Measurements from ENCODE around the gene BCOR.

Gene BCOR

GRCh38 chrX:40040686-40041461 lies 56.9 kb downstream of the BCOR start:
- TF ChIP-seq GATA1 (IDR thresholded peaks at IDR 0.05; ENCODE audit: low read depth, low read length) (no peak), POLR2A (IDR thresholded peaks at IDR 0.05; ENCODE audit: low read length) (no peak)
- no peak for DNase-seq

- DNase-seq, result no peak
- no peak for TF ChIP-seq GATA1 (IDR thresholded peaks at IDR 0.05; ENCODE audit: low read depth, low read length)
- no peak for TF ChIP-seq POLR2A (IDR thresholded peaks at IDR 0.05; ENCODE audit: low read length)
These were observed 57.9 kb downstream of the BCOR start for GRCh38 chrX:40039887-40040286.

GRCh38 chrX:40037367-40037766 lies 60.4 kb downstream of the BCOR start:
- TF ChIP-seq POLR2A (IDR thresholded peaks at IDR 0.05; ENCODE audit: low read length) (no peak), GATA1 (IDR thresholded peaks at IDR 0.05; ENCODE audit: low read depth, low read length) (no peak)
- DNase-seq, result no peak

GRCh38 chrX:40035726-40036125 lies 62.0 kb downstream of the BCOR start:
- TF ChIP-seq GATA1 (IDR thresholded peaks at IDR 0.05; ENCODE audit: low read depth, low read length), result no peak
- no peak for TF ChIP-seq POLR2A (IDR thresholded peaks at IDR 0.05; ENCODE audit: low read length)
- no peak for DNase-seq

GRCh38 chrX:40031911-40032310 lies 65.8 kb downstream of the BCOR start:
- no peak for DNase-seq
- no peak for TF ChIP-seq POLR2A (IDR thresholded peaks at IDR 0.05; ENCODE audit: low read length)
- TF ChIP-seq GATA1 (IDR thresholded peaks at IDR 0.05; ENCODE audit: low read depth, low read length), result no peak

GRCh38 chrX:40030205-40030604 lies 67.6 kb downstream of the BCOR start:
- no peak for DNase-seq
- TF ChIP-seq POLR2A (IDR thresholded peaks at IDR 0.05; ENCODE audit: low read length) (no peak), GATA1 (IDR thresholded peaks at IDR 0.05; ENCODE audit: low read depth, low read length) (no peak)

GRCh38 chrX:40022421-40022820 lies 75.3 kb downstream of the BCOR start:
- DNase-seq, result no peak

GRCh38 chrX:40021647-40022046 lies 76.1 kb downstream of the BCOR start:
- no peak for DNase-seq
- no peak for TF ChIP-seq POLR2A (IDR thresholded peaks at IDR 0.05; ENCODE audit: low read length)
- no peak for TF ChIP-seq GATA1 (IDR thresholded peaks at IDR 0.05; ENCODE audit: low read depth, low read length)

More at GRCh38 chrX:40022421-40022820, 75.3 kb downstream of the BCOR start:
- TF ChIP-seq POLR2A (IDR thresholded peaks at IDR 0.05; ENCODE audit: low read length) (no peak), GATA1 (IDR thresholded peaks at IDR 0.05; ENCODE audit: low read depth, low read length) (no peak)

GRCh38 chrX:40019541-40019940 lies 78.2 kb downstream of the BCOR start:
- DNase-seq, result no peak
- TF ChIP-seq POLR2A (IDR thresholded peaks at IDR 0.05; ENCODE audit: low read length) (no peak), GATA1 (IDR thresholded peaks at IDR 0.05; ENCODE audit: low read depth, low read length) (no peak)

- no peak for DNase-seq
- no peak for TF ChIP-seq GATA1 (IDR thresholded peaks at IDR 0.05; ENCODE audit: low read depth, low read length)
- TF ChIP-seq POLR2A (IDR thresholded peaks at IDR 0.05; ENCODE audit: low read length), result no peak
These were observed 79.7 kb downstream of the BCOR start for GRCh38 chrX:40018041-40018440.

- TF ChIP-seq GATA1 (IDR thresholded peaks at IDR 0.05; ENCODE audit: low read depth, low read length) (no peak), POLR2A (IDR thresholded peaks at IDR 0.05; ENCODE audit: low read length) (no peak)
- no peak for DNase-seq
These were observed 81.0 kb downstream of the BCOR start for GRCh38 chrX:40016749-40017148.

GRCh38 chrX:40015693-40016092 lies 82.1 kb downstream of the BCOR start:
- TF ChIP-seq POLR2A (IDR thresholded peaks at IDR 0.05; ENCODE audit: low read length) (no peak), GATA1 (IDR thresholded peaks at IDR 0.05; ENCODE audit: low read depth, low read length) (no peak)
- no peak for DNase-seq

GRCh38 chrX:40013266-40014195 lies 84.2 kb downstream of the BCOR start:
- peak; percentile 14 to 30 for DNase-seq
- TF ChIP-seq GATA1 (IDR thresholded peaks at IDR 0.05; ENCODE audit: low read depth, low read length), result no peak
- TF ChIP-seq POLR2A (IDR thresholded peaks at IDR 0.05; ENCODE audit: low read length), result no peak

- TF ChIP-seq GATA1 (IDR thresholded peaks at IDR 0.05; ENCODE audit: low read depth, low read length), result no peak
- no peak for TF ChIP-seq POLR2A (IDR thresholded peaks at IDR 0.05; ENCODE audit: low read length)
- no peak for DNase-seq
These were observed 84.9 kb downstream of the BCOR start for GRCh38 chrX:40012868-40013265.

Measured in erythroblast (primary cell).